AG04450 (cell line): ENCODE measurements around the gene ABHD5. TPM values are rescaled to one million over a fixed set of nuclear protein-coding genes. Genes with fewer than 3 reads are reported as not detected.

Source experiments
- CTCF ChIA-PET: fragments of 300-600, 350-600 bp; formaldehyde crosslinking; extraction: SDS; loops from one replicate; lab custom pipeline; 2022; ENCODE audit warnings: antibody characterized with exemption, inconsistent platforms; lab: Charles Lee
- POLR2A ChIA-PET: fragments of 350-600 bp; formaldehyde crosslinking; extraction: SDS; loops from one replicate; lab custom pipeline; 2021; ENCODE audit warnings: antibody characterized with exemption, inconsistent platforms; lab: Yijun Ruan, JAX
- DNase-seq: peaks from one replicate; pipeline ENCODE4 v3.0.0-alpha.2; 2011; ENCODE audit warnings: low read depth, low spot score
- H3K27ac ChIP-seq: one replicate; pipeline ENCODE4 v1.5.1; 2012; ENCODE audit warnings: low read depth, low read length, control low read depth
- H3K27me3 ChIP-seq: one replicate; pipeline ENCODE4 v1.6.0; 2012; ENCODE audit warnings: low read length; ENCODE audit not compliant: control insufficient read depth, insufficient read depth
- H3K4me3 ChIP-seq: 2 replicates; pipeline ENCODE4 v1.5.1; 2011; ENCODE audit warnings: mild to moderate bottlenecking, low read depth, low read length, control low read depth
- H3K9me3 ChIP-seq: 2 replicates; pipeline ENCODE4 v1.5.1; 2012; ENCODE audit warnings: low read length; ENCODE audit not compliant: control insufficient read depth, insufficient read depth
- CTCF ChIP-seq: IDR thresholded peaks from 2 replicates; pipeline ENCODE4 v1.5.1; 2011; ENCODE audit warnings: low read depth, low read length, control low read depth, inconsistent platforms
- polyA plus RNA-seq: library from polyadenylated mRNA; depleted of rRNA; stranded (reverse); fragments of >200 nt; gene quantifications from 2 replicates; pipeline ENCODE4 v1.2.3, GENCODE V29; 2011

The ABHD5 gene
- polyA plus RNA-seq, 1 experiment: 88.7 TPM

DNA sequence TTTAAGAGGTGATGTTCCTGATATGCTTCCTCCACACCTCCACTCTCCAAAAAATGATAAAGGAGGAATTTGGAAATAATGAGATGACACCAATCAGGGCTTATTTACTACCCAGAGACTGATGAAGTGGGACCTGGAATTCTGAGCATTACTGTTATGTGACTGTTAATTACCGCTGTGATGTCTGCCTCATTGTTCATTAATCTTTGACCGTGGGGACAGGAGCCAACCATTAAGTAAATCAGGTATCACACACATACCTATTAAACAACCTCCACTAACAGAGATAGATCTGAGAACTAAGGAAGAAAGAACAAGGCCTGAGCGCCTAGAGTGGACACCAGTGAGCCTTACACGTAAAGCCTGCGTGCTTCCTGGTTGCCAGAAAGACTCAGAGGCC, 37.7 kb downstream of the ABHD5 start:
- ChIA-PET POLR2A (no interaction called here), CTCF (interaction anchor here (1.6 kb wide), 1 partner anchor 226 kb away, joined by 5 read pairs; no protein-coding TSS in a partner anchor)
- TF ChIP-seq CTCF: no peak
- Histone ChIP-seq H3K9me3 (no peaks in the 10 kb centered on the region), H3K27me3 (no peaks in the 10 kb centered on the region), H3K4me3 (no peak overlapping the region), H3K27ac (no peak overlapping the region)
- no peak for DNase-seq

GRCh38 chr3:43728947-43729346, 38.2 kb downstream of the ABHD5 start:
- TF ChIP-seq CTCF: no peak
- no peaks in the 10 kb centered on the region for H3K27me3 ChIP-seq
- H3K4me3 ChIP-seq: no peak overlapping the region
- H3K9me3 ChIP-seq: no peaks in the 10 kb centered on the region
- POLR2A ChIA-PET: no interaction called here
- no peak for DNase-seq
- CTCF ChIA-PET: interaction anchor here (1.6 kb wide), 1 partner anchor 226 kb away, joined by 5 read pairs; no protein-coding TSS in a partner anchor
- no peak overlapping the region for H3K27ac ChIP-seq

GRCh38 chr3:43729707-43730414, 39.1 kb downstream of the ABHD5 start:
- DNase-seq: no peak
- POLR2A ChIA-PET: no interaction called here
- H3K4me3 ChIP-seq: no peak overlapping the region
- no peaks in the 10 kb centered on the region for H3K9me3 ChIP-seq
- no peak overlapping the region for H3K27ac ChIP-seq
- no peak for TF ChIP-seq CTCF
- H3K27me3 ChIP-seq: no peaks in the 10 kb centered on the region
- CTCF ChIA-PET: interaction anchor here (0.5 to 1.6 kb wide), 3 partner anchors 227 to 558 kb away, joined by 3 to 7 read pairs (median 5); no protein-coding TSS in a partner anchor

DNA sequence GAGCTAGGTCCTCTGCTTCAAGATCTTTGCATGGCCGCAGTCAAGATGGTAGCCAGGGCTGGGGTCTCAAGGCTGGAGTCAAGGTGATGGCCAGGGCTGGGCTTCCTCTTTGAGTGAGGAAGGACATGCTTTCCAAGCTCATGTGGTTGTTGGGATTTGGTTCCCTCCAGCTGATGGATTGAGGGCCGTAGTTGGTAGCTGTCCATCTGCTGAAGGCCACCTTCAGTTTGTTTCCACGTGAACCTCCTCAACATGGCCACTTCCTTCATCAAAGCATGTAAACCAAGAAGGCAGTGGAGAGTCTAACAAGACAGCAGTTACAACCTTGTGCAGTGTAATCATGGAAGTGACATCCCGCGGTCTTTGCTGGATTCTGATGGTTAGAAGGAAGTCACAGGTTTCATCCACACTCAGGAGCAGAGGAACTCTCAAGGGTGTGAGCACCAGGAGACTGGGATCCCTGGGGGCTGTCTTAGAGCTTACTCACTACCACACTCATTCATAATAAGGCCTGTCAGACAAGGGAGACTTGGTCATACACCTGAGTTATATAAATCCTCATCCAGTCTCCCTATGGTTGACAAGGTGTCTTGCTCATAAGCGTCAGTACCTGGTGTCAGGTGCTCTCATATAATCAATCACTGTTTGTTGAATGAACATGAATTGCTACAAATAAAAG, 42.1 kb downstream of the ABHD5 start:
- POLR2A ChIA-PET: no interaction called here

More for the DNA sequence above, 42.1 kb downstream of the ABHD5 start:
- Histone ChIP-seq H3K4me3 (no peak overlapping the region), H3K27ac (no peak overlapping the region), H3K27me3 (no peaks in the 10 kb centered on the region), H3K9me3 (no peaks in the 10 kb centered on the region)
- no peak for TF ChIP-seq CTCF
- no peak for DNase-seq
- CTCF ChIA-PET: interaction anchor here (1.3 to 1.6 kb wide), 2 partner anchors 10 to 36 kb away, joined by 5 read pairs; no protein-coding TSS in a partner anchor
